Measurements from ENCODE around the gene PDE6A.

DNA sequence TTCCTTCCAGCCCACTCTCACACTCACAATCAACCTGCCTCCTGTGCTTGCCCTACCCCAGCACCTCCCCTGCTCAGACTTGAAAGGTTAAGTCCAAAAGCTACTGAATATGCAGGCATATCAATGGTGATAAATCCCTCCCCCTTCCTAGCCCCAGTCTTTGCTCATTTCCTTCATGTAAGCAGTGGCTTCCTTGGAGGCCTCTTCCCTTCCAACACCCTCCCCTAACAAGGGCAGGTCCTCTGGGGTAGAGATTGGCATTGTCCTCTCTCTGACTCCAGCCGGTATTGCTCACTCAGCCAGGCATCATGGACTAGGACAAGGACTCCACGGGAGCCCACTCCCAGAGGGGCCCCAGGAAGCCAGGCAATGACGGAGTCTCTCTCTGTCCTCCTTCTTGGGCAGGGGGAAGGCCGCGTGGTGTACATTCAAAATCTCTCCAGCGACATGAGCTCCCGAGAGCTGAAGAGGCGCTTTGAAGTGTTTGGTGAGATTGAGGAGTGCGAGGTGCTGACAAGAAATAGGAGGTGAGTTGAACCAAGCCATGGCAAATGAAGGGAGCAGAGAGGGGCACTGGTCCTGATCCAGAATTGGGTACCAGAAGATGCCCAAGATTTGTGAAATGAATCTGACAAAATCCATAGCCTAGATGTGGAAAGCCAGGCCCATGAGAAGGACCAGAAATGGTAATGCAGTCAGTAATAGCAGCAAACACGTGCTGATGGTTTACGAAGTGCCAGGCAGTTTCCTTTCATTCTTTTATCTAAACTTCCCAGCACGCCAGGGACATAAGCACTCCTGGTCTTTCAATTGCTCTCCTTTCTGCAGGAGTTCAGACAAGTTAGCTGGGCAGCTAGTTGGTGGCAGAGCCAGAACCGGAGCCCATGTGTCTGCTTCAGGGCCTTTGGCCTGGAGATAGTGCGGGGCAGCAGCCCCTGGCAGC, 102.5 kb downstream of the PDE6A start:
- TF ChIP-seq, protein P1, sequence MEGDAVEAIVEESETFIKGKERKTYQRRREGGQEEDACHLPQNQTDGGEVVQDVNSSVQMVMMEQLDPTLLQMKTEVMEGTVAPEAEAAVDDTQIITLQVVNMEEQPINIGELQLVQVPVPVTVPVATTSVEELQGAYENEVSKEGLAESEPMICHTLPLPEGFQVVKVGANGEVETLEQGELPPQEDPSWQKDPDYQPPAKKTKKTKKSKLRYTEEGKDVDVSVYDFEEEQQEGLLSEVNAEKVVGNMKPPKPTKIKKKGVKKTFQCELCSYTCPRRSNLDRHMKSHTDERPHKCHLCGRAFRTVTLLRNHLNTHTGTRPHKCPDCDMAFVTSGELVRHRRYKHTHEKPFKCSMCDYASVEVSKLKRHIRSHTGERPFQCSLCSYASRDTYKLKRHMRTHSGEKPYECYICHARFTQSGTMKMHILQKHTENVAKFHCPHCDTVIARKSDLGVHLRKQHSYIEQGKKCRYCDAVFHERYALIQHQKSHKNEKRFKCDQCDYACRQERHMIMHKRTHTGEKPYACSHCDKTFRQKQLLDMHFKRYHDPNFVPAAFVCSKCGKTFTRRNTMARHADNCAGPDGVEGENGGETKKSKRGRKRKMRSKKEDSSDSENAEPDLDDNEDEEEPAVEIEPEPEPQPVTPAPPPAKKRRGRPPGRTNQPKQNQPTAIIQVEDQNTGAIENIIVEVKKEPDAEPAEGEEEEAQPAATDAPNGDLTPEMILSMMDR (IDR thresholded peaks at IDR 0.05), result no peak
- no peak for TF ChIP-seq POLR2A (IDR thresholded peaks at IDR 0.05)

All from tibial nerve (tissue), 3 donors.